Measurements from ENCODE around the gene PCGF2. TPM values are rescaled to one million over a fixed set of nuclear protein-coding genes. Genes with fewer than 3 reads are reported as not detected.
A peak's percentile ranks its signal among the peaks of the same experiment; 100 is the strongest.

Gene PCGF2
- total and polyA plus RNA-seq, 2 of the 8 experiments (the other 6 are each of a cell fraction or from before 2014, with no cell fraction given), result 42.1 to 93.3 TPM

DNA sequence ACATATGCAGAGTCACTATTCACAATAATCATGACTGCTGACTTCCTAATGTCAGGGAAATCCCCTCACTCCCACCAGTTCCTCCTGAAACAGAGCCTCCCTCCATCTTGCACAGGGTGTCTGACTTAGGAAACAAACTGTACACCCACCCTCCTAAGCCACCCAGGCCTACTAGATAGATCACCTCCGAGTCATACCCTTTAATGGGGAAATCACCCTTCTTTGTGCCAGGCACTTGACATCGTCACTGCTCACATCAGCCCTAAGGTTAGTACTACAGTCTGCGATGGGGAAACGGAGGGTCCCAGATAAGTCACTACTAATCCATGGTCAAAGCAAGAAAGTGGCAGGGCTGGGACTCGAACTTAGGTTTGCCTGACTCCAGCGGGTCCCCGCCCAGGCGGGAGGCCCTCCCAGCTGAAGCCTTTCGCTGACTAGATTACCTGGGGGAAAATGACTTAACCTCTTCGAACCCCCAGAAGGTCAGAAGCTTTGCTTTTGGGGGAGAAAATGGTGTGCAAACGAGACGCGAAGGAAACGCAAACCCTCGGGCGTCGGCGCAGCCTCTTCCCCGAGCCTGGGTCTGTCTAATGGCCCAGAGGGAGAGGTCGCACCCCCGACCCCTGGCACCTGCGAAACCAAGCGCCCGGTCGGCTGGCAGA lies 46.5 kb downstream of the PCGF2 start:
- no peak overlapping the region for H4K5ac ChIP-seq (ENCODE audit: insufficient read length, low read depth, low read length)
- peak overlapping the region; percentile 65; the same call in 1 of the 2 replicates for H2BK15ac ChIP-seq (ENCODE audit: low read length)
- no peak overlapping the region for H3K27ac ChIP-seq (ENCODE audit: low read depth, low read length)
- peaks cover 3 to 16% of the 10 kb centered on the region in 2 experiments for H4K20me1 ChIP-seq (replicated peaks in 1 of 2; ENCODE audit: control insufficient read depth in 1 of 2, insufficient read depth in 2 of 2, low read length in 2 of 2)
- H3K79me1 ChIP-seq (ENCODE audit: low read depth, low read length), result no peaks in the 10 kb centered on the region
- H2BK120ac ChIP-seq (replicated peaks; ENCODE audit: low read depth, low read length), result no peak overlapping the region
- H4K8ac ChIP-seq (ENCODE audit: extremely low read depth, insufficient read depth, low read length), result no peak overlapping the region
- H3K4me3 ChIP-seq (ENCODE audit: extremely low read depth in 1 of 4, insufficient read depth in 2 of 4, low read depth in 3 of 4, low read length in 4 of 4), result peak overlapping the region; percentile 31 to 76 (median 44)
- H3K23me2 ChIP-seq (ENCODE audit: low read depth, low read length), result peaks cover 22% of the 10 kb centered on the region; the same call in 1 of the 2 replicates
- CTCF ChIA-PET (ENCODE audit: partially characterized antibody), result interaction anchor here (0.9 to 1.8 kb wide), 9 partner anchors 9 to 144 kb away, joined by 3 to 8 read pairs (median 4); no protein-coding TSS in a partner anchor
- H3K4ac ChIP-seq (replicated peaks; ENCODE audit: insufficient read length, low read depth, low read length), result no peak overlapping the region
- no peak overlapping the region for H3K56ac ChIP-seq (replicated peaks; ENCODE audit: insufficient read length, low read depth, low read length)
- peaks cover 28 to 84% (median 72%) of the 10 kb centered on the region in 4 experiments for H3K27me3 ChIP-seq (replicated peaks in 1 of 4; ENCODE audit: control insufficient read depth in 3 of 4, extremely low read depth in 1 of 4, insufficient read depth in 3 of 4, low read length in 3 of 4)
- FAIRE-seq (no peak), DNase-seq (ENCODE audit: low read depth in 1 of 2, low spot score in 2 of 2) (no peak)
- H3K18ac ChIP-seq (ENCODE audit: extremely low read depth, low read length), result no peak overlapping the region
- no peak overlapping the region for H3K9ac ChIP-seq (replicated peaks in 1 of 4; ENCODE audit: extremely low read depth in 1 of 4, low read depth in 3 of 4, low read length in 3 of 4)
- 9% methylated on average over 25 of the region's 25 CpGs; no CpG with 5 or more reads in 1 of the 2 experiments for WGBS, 2 experiments (ENCODE audit: extremely low coverage in 1 of 2, insufficient coverage in 1 of 2, insufficient read length in 1 of 2, insufficient replicate concordance in 2 of 2, low coverage in 1 of 2, low lambda C conversion rate in 2 of 2, missing lambda C conversion rate in 1 of 2)
- POLR2A ChIA-PET (ENCODE audit: partially characterized antibody), result interaction anchor here (0.7 to 1.9 kb wide), 10 partner anchors 9 to 139 kb away, joined by 3 to 8 read pairs (median 4); no protein-coding TSS in a partner anchor
- no peaks in the 10 kb centered on the region for H3K79me2 ChIP-seq (ENCODE audit: control insufficient read depth in 1 of 2, insufficient read depth in 2 of 2, low read length in 2 of 2)
- H2AK5ac ChIP-seq (ENCODE audit: low read depth, low read length), result no peak overlapping the region
- no peak overlapping the region for H2AFZ ChIP-seq (ENCODE audit: low read length)
- H3K4me1 ChIP-seq (replicated peaks in 1 of 4; ENCODE audit: control insufficient read depth in 3 of 4, insufficient read depth in 4 of 4, low read length in 3 of 4), result peaks cover 11 to 33% (median 22%) of the 10 kb centered on the region in 4 experiments
- H3K14ac ChIP-seq (ENCODE audit: insufficient read length), result no peak overlapping the region
- no peak overlapping the region for H2BK12ac ChIP-seq (ENCODE audit: low read depth, low read length)
- H4K91ac ChIP-seq (replicated peaks; ENCODE audit: insufficient read length, low read length), result no peak overlapping the region
- H2BK20ac ChIP-seq (ENCODE audit: low read length), result no peak overlapping the region
- peak overlapping the region; percentile 81 to 92 for H3K4me2 ChIP-seq (ENCODE audit: insufficient read depth in 1 of 2, low read depth in 2 of 2, low read length in 2 of 2)
- no peaks in the 10 kb centered on the region for H3K36me3 ChIP-seq (ENCODE audit: control insufficient read depth in 2 of 4, insufficient read depth in 4 of 4, low read length in 3 of 4)
- H3K23ac ChIP-seq (ENCODE audit: insufficient read length), result no peak overlapping the region
- no peak overlapping the region for H2BK5ac ChIP-seq (ENCODE audit: low read depth, low read length)
- H3K9me3 ChIP-seq (ENCODE audit: insufficient read depth in 2 of 2, low read depth in 1 of 2, low read length in 1 of 2), result no peaks in the 10 kb centered on the region
- TF ChIP-seq KDM4A (IDR thresholded peaks at IDR 0.05; ENCODE audit: low read depth, low read length, severe bottlenecking), result peak; percentile 51
- peak; percentile 35; the same call in 1 of the 2 replicates for TF ChIP-seq SUZ12 (IDR thresholded peaks at IDR 0.05; ENCODE audit: low read length)
- no peak for TF ChIP-seq GABPA (IDR thresholded peaks at IDR 0.05; ENCODE audit: borderline replicate concordance, insufficient read depth, low read length)
- 0 out of 4 replicates have a peak, but pooled peaks of 1 of the 2 experiments have one; percentile 11 for TF ChIP-seq SIN3A (conservative IDR thresholded peaks at IDR 0.05 in 1 of 2, IDR thresholded peaks at IDR 0.05 in 1 of 2; ENCODE audit: low read depth in 1 of 2, low read length in 2 of 2)
- TF ChIP-seq CEBPB (IDR thresholded peaks at IDR 0.05; ENCODE audit: low read depth, low read length), result no peak
- TF ChIP-seq ASH2L (IDR thresholded peaks at IDR 0.05; ENCODE audit: low read length), result peak; percentile 43
- no peak for TF ChIP-seq KDM1A (IDR thresholded peaks at IDR 0.05; ENCODE audit: borderline replicate concordance, low read length)
- TF ChIP-seq EZH2 (IDR thresholded peaks at IDR 0.05; ENCODE audit: low read depth, low read length, severe bottlenecking), result peak; percentile 43
